Measurements from ENCODE around the gene BTBD19. TPM values are rescaled to one million over a fixed set of nuclear protein-coding genes. Genes with fewer than 3 reads are reported as not detected.
"Not testable (repeated sequence)": the region's sequence is repeated elsewhere in the genome, so short reads cannot be mapped to it uniquely, and the experiment has no call there.

BTBD19 gene, protein sequence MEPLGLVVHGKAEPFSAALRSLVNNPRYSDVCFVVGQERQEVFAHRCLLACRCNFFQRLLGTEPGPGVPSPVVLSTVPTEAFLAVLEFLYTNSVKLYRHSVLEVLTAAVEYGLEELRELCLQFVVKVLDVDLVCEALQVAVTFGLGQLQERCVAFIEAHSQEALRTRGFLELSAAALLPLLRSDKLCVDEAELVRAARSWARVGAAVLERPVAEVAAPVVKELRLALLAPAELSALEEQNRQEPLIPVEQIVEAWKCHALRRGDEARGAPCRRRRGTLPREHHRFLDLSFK
- polyA plus RNA-seq (ENCODE audit: insufficient read length): 7.9 TPM

- DNase-seq: peak; percentile 90
These were observed at the start of gene BTBD19 for GRCh38 chr1:44808063-44808937. BTBD19 (plus strand) TSS chr1:44808523; CDS start chr1:44808821, 298 bp downstream.

DNA sequence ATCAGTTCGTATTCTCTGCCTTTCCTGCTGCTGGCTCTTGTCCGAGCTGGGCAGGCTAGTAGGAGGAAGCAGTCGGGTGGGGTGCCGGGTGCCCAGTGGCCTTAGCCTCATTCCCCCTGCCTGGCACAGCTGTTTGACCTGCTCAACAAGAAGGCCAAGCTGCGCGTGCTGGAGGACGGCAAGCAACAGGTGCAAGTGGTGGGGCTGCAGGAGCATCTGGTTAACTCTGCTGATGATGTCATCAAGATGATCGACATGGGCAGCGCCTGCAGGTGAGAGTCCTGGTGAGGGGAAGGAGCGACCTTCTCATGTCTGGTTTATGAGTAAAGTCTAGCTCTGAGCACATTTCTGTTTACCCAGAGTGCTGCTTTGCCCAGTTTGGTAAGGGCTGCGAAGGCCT lies 49.2 kb upstream of the BTBD19 start:
- no peak for DNase-seq

GRCh38 chr1:44760876-44761275 lies 47.4 kb upstream of the BTBD19 start:
- DNase-seq: no peak

DNA sequence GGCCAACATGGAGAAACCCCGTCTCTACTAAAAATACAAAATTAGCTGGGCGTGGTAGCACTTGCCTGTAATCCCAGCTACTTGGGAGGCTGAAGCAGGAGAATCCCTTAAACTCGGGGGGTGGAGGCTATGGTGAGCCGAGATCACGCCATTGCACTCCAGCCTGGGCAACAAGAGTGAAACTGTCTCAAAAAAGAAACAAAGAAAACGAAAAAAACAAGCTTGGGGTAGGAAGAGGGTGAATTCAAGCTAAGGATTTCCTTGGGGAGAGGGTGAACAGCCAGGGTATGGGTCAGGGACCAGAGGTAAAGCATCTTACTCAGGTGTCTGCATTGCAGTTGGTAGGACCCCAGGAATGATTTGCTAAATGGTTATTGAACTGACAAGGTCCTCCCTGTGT lies 41.9 kb upstream of the BTBD19 start:
- DNase-seq: not testable (repeated sequence)

- DNase-seq: peak; percentile 96
These were observed 33.0 kb upstream of the BTBD19 start, which contains the start of gene RPS8 for GRCh38 chr1:44775078-44775929. RPS8 (plus strand) TSS chr1:44775540; CDS start chr1:44775597, 57 bp downstream.

DNA sequence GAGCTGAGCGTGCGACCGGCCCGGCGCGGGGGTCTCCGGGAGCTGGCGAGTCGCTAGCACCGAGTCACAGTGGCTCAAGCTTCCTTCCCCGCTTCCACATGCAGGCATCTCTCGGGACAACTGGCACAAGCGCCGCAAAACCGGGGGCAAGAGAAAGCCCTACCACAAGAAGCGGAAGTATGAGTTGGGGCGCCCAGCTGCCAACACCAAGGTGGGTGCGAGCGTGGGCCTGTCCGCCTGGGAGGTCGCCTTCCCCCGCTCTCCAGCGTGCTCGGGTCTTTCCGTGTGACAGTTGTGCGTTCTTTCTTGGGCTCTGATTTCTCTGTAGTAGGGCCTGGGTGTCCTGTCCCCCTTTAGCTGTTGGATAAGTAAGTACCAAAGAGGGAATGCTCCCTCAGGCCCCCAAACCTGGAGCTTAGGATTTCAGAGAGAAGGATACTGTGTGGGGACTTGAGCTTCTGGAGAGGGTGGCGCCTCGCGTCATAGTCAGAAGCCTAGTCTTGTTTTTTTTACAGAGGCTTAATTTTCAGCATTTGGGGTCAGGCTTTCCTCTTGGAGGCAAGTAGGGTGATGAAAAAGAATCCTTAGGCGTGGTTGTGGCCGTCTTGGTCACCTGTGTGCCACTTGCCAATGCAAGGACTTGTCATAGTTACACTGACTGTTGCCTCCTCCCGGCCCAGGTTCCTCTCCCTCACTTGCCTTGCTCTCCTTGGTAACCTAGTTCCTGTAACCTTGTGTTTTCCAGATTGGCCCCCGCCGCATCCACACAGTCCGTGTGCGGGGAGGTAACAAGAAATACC lies 32.2 kb upstream of the BTBD19 start:
- DNase-seq: no peak

GRCh38 chr1:44776730-44777068 lies 31.6 kb upstream of the BTBD19 start:
- DNase-seq: no peak

DNA sequence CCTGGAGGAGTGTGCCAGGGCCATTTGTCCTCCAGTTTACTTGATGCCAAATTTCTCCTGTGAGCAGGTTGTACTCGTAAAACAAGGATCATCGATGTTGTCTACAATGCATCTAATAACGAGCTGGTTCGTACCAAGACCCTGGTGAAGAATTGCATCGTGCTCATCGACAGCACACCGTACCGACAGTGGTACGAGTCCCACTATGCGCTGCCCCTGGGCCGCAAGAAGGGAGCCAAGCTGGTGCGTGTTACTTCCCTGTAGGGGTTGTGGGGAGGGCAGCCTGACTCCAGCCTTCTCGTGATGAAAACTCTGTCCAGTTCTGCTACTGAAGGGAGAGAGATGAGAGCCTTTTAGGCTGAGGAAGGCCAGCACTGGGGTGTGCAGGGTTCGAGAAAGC lies 30.8 kb upstream of the BTBD19 start:
- no peak for DNase-seq

- no peak for DNase-seq
These were observed 30.2 kb upstream of the BTBD19 start for GRCh38 chr1:44777969-44778635.

DNA sequence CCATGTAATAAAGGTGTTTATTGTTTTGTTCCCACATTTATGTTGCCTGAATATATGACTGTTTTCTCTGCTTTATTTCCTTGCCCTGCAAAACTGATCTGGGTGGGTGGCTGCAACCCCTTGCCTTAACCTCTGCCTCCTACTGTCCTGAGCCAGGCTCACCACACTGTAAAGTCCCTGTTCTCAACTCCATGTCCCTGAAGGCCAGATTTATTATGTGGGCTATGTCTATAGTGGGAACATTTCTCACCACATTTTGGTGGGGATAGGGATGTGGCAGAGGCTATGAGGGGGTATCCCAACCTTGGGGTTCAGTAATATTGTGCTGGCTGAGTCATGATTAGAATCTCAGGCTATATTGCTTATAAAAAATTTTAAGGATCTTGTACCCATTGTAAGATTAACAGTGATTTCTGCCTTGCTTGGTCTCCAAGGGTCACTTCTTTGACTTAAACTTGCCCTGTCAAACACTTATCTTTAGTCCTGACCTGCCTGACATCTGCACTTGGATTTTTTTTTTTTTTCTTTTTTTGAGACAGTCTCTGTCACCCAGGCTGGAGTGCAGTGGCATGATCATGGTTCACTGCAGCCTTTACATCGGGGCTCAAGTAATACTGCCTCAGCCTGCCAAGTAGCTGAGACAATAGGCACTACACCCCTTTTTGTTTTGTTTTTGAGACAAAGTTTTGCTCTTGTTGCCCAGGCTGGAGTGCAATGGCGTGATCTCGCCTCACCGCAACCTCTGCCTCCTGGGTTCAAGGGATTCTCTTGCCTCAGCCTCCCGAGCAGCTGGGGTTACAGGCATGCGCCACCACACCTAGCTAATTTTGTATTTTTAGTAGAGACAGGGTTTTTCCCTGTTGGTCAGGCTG lies 29.4 kb upstream of the BTBD19 start:
- no peak for DNase-seq

DNA sequence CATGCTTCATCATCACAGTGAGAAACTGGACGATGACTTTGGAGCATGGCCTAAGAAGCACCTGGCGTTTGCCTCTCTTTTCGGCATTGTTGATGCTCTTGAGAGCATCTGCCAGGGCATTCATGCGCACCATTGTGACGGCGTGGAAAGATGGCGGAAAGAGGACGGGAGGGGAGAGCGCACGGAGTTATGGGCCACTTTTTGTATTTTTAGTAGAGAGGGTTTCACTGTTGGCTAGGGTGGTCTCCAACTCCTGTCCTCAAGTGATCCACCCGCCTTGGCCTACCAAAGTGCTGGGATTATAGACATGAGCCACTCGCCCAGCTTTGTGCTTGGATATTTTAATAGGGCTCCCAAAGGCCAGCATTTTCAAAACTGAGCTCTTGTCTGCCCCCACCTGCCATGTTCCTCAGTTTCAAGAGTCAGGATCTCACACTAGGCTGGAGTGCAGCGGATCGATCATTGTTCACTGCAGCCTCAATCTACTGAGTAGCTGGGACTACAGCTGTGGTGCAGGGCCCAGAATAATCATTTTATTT lies 27.7 kb upstream of the BTBD19 start:
- DNase-seq: no peak

GRCh38 chr1:44783697-44784093 lies 24.6 kb upstream of the BTBD19 start:
- DNase-seq: no peak

DNA sequence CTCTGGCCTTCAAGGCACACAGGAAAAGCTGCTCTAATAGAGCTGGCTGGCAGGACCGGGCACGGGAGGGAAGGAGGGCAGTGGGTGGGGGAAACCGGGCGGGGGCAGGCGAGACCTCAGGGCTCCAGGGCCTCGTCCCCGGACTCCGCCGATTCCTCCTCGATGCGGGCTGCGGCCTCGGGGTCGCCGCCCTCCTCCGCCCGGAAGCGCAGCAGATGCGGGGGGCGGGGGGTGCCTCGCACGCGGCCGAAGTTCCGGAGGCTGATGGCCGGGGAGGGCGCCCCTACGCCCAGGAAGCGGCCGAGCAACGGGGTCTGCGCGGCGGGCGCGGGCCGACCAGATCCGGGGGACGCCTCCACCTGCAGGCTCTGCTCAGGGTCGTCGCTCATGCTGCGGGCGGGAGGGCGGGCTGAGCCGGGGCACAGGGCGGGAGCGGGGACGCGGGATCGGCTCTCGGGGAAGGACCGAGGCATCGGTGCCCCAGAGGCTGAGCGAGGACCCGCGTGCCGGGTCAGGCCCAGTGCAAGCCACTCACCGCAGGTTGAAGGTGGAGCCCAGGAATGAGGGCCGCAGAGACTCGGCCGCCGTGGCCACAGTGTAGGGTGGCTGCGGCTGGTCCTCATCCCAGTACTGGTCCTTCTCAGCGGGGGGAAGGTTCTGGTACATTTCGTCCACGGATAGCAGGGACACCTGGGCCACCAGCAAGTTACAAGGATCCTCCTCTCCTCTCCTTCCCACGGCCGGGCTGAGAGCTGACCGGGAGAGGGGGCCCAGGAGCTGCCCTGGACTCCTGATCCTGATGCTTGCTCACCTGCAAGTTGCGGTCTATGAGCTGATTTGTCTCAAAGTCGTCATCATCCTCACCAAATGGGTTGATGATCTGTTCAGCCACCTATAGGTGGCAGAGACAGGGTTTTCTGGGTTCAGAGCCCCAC lies 24.0 kb upstream of the BTBD19 start:
- peak; percentile 63 for DNase-seq

GRCh38 chr1:44785029-44785380 lies 23.3 kb upstream of the BTBD19 start:
- DNase-seq: no peak

- no peak for DNase-seq
These were observed 22.7 kb upstream of the BTBD19 start for GRCh38 chr1:44785501-44786137.

DNA sequence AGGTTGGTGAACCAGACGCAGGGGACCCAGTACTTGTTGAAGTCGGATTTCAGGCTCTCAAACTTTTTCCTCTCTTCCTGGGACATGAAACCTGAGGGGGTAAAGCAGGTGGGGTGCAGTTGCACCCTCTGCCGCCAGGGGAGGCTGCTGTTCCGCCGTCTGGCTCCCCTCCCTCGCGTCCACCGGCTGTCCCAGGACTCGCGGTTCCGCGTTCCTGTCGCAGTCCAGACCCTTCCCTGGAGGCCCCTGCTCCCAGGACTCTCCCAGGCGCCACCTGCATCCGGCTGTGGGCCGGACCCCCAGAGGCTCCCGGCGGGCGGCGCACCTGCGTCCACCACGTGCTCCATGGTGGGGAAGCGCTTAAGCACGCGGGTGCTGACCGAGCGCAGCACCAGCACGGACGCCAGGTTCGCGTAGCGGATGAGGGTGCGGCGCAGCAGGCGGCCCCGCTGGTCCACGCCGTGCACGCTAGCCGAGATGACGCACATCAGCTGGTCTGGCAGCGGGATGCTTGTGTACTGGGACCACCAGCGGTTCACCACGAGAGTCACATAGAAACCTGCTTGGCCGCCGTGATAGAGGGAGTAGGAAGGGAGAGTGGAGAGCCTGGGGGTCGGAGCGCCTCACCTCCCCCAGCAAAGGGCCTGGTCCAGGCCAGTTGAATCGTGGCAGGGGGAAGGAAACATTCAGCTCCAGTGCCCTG lies 22.0 kb upstream of the BTBD19 start:
- DNase-seq: peak; percentile 71

- no peak for DNase-seq
These were observed 21.4 kb upstream of the BTBD19 start for GRCh38 chr1:44786841-44787426.
